Measurements from ENCODE around the gene GPR35. TPM values are rescaled to one million over a fixed set of nuclear protein-coding genes. Genes with fewer than 3 reads are reported as not detected.

Gene GPR35
- total RNA-seq, 6 donors from 2014 or later: 1.9 to 14.7 (median 4.6) TPM

DNA sequence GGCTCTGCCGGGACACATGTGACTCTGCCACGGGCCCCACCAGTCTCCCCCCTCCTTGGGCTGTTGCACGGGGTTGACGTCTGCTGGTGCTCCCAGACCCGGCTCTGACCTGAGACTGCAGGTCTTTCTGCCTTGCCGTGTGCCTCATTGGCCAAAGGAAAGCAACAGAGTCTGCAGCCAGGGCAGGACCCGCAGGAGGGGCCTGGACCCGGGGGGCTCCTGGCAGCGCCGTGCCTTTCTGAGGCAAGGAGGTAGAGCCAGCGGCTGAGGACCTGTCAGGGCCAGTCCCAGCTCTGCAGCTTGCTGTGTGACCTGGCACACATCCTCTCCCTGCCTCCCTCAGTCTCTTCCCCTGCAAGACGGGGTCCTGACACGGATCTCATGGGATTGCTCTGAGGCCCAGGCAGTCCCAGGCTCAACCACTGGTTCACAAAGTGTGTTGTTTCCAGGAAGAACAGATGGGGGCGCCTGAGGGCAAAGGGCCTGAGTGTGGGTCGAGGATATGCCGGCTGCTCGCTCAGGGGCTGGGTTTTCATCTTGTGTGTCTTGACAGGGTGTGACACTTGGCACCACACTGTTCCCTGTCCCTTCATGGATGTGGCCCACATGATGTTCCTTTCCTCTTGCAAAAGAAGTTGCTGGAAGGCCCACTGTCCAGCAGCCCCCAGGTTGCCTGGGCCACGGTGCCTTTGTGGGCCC, 29.8 kb upstream of the GPR35 start:
- TF ChIP-seq POLR2A (IDR thresholded peaks at IDR 0.05) (no peak), EP300 (IDR thresholded peaks at IDR 0.05) (no peak), CTCF (IDR thresholded peaks at IDR 0.05) (peak in 2 of 6 experiments; percentile 20 to 23)
- DNase-seq: peak in 1 of 2 donors; percentile 32
- no peaks in the 10 kb centered on the region for H3K9me3 ChIP-seq
- ATAC-seq (ENCODE audit: low FRiP score in 2 of 2): no peak
- H3K27me3 ChIP-seq: no peaks in the 10 kb centered on the region
- no peak overlapping the region for H3K4me3 ChIP-seq
- H3K36me3 ChIP-seq: peaks cover 3 to 89% (median 66%) of the 10 kb centered on the region in 4 donors
- WGBS, 2 donors: 62 to 81% methylated on average over 7 to 18 of the region's 18 CpGs
- no peak overlapping the region for H3K27ac ChIP-seq
- H3K4me1 ChIP-seq: no peaks in the 10 kb centered on the region

DNA sequence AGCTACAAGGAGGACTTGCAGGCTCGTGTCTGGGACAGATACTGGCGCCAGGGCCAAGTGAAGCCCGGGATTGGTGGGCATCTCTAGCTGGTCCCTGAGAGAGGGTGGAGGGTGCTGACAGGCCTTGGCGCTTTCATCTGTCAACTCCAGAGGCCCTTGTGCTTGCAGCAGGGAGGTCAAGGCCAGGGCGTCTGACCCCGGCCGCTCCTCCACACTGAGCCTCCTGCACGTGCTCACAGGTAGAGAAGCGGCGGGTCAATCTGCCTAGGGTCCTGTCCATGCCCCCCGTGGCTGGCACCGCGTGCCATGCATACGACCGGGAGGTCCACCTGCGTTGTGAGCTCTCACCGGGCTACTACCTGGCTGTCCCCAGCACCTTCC, 29.2 kb upstream of the GPR35 start:
- H3K27ac ChIP-seq: no peak overlapping the region
- H3K4me1 ChIP-seq: no peaks in the 10 kb centered on the region
- ATAC-seq (ENCODE audit: low FRiP score in 2 of 2): no peak
- H3K27me3 ChIP-seq: no peaks in the 10 kb centered on the region
- 93 to 96% methylated on average over 8 to 17 of the region's 17 CpGs for WGBS, 2 donors
- H3K36me3 ChIP-seq: peaks cover 3 to 85% (median 63%) of the 10 kb centered on the region in 4 donors
- DNase-seq: peak in 1 of 2 donors; percentile 54
- no peaks in the 10 kb centered on the region for H3K9me3 ChIP-seq
- TF ChIP-seq EP300 (IDR thresholded peaks at IDR 0.05): no peak
- TF ChIP-seq POLR2AphosphoS5 (IDR thresholded peaks at IDR 0.05): no peak
- no peak for TF ChIP-seq CTCF (IDR thresholded peaks at IDR 0.05)
- TF ChIP-seq POLR2A (IDR thresholded peaks at IDR 0.05): no peak
- H3K4me3 ChIP-seq: no peak overlapping the region

DNA sequence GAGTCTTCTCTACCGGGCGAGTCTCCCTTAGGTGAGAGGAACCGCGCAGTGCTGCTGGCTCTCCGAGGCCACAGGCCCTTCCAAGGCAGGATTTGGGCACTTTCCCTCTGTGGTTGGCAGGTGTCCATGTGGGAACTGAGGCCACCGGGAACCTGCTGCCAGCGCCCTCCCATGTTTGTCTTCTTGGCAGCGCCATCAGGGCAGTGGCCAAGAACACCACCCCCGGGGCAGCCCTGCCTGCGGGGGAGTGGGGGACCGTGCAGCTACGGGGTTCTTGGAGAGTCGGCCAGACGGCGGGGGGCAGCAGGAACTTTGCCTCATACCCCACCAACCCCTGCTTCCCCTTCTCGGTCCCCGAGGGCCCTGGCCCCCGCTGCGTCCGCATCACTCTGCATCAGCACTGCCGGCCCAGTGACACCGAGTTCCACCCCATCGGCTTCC, 28.8 kb upstream of the GPR35 start:
- no peak overlapping the region for H3K4me3 ChIP-seq
- H3K9me3 ChIP-seq: no peaks in the 10 kb centered on the region
- H3K4me1 ChIP-seq: no peaks in the 10 kb centered on the region
- ATAC-seq (ENCODE audit: low FRiP score in 2 of 2) (no peak), DNase-seq (peak in 1 of 2 donors; percentile 77)
- H3K36me3 ChIP-seq: peaks cover 3 to 81% (median 61%) of the 10 kb centered on the region in 4 donors
- no peak overlapping the region for H3K27ac ChIP-seq
- H3K27me3 ChIP-seq: no peaks in the 10 kb centered on the region
- TF ChIP-seq CTCF (IDR thresholded peaks at IDR 0.05): no peak
- no peak for TF ChIP-seq POLR2AphosphoS5 (IDR thresholded peaks at IDR 0.05)
- TF ChIP-seq POLR2A (IDR thresholded peaks at IDR 0.05): no peak
- TF ChIP-seq EP300 (IDR thresholded peaks at IDR 0.05): no peak
- WGBS, 2 donors: 96 to 98% methylated on average over 15 to 23 of the region's 23 CpGs

GRCh38 chr2:240597054-240597418, 28.2 kb upstream of the GPR35 start:
- Histone ChIP-seq H3K4me1 (no peaks in the 10 kb centered on the region), H3K9me3 (no peaks in the 10 kb centered on the region), H3K27ac (no peak overlapping the region), H3K36me3 (peaks cover 3 to 75% (median 56%) of the 10 kb centered on the region in 4 donors), H3K27me3 (no peaks in the 10 kb centered on the region), H3K4me3 (no peak overlapping the region)
- TF ChIP-seq CTCF (IDR thresholded peaks at IDR 0.05) (no peak), POLR2A (IDR thresholded peaks at IDR 0.05) (no peak), EP300 (IDR thresholded peaks at IDR 0.05) (no peak), POLR2AphosphoS5 (IDR thresholded peaks at IDR 0.05) (no peak)
- 92 to 95% methylated on average over 6 to 10 of the region's 10 CpGs for WGBS, 2 donors
- DNase-seq (peak in 1 of 2 donors; percentile 44), ATAC-seq (ENCODE audit: low FRiP score in 2 of 2) (no peak)

All from upper lobe of left lung (tissue), 6 donors.